SK-N-SH (cell line): Measurements from ENCODE around the gene PARS2.

Experiments used
- CHD2 ChIP-seq: fragments of 150-350 bp; IDR thresholded peaks from 2 replicates; pipeline ENCODE4 v1.6.1; 2018; ENCODE audit warnings: low read length; ENCODE audit not compliant: partially characterized antibody
- EP300 ChIP-seq, 2 experiments: IDR thresholded peaks; 2 replicates each; pipeline versions ENCODE4 v1.4.0 to v1.6.1; 2012; ENCODE audit warnings: borderline replicate concordance in 1 of 2, low read depth in 1 of 2, low read length in 1 of 2
- FOXJ3 ChIP-seq: sonication (generic); formaldehyde crosslinking; IDR thresholded peaks from 2 replicates; pipeline ENCODE4 v1.5.1; 2020; ENCODE audit warnings: mild to moderate bottlenecking, missing genetic modification reagents
- GABPA ChIP-seq: IDR thresholded peaks from 2 replicates; pipeline ENCODE4 v1.4.0; 2012; ENCODE audit warnings: low read depth, mild to moderate bottlenecking
- POLR2AphosphoS5 ChIP-seq: IDR thresholded peaks from 2 replicates; pipeline ENCODE4 v1.6.1; 2012; ENCODE audit warnings: low read depth, low read length
- RFX5 ChIP-seq: IDR thresholded peaks from 2 replicates; pipeline ENCODE4 v1.6.1; 2012; ENCODE audit warnings: mild to moderate bottlenecking, improper control_type of control experiment, low read length
- SMC3 ChIP-seq: IDR thresholded peaks from 2 replicates; pipeline ENCODE4 v1.6.1; 2012; ENCODE audit warnings: low read depth, low read length, improper control_type of control experiment
- YY1 ChIP-seq: IDR thresholded peaks from 2 replicates; pipeline ENCODE4 v1.4.0; 2012; ENCODE audit warnings: low read depth, mild to moderate bottlenecking
- TF ChIP-seq, protein P1 (sequence below): fragments of 200-600 bp; sonication (generic); IDR thresholded peaks from 2 replicates; pipeline ENCODE4 v1.6.1; 2017; ENCODE audit warnings: antibody characterized with exemption, mild to moderate bottlenecking, moderate library complexity
- TF ChIP-seq, protein P2 (sequence below): IDR thresholded peaks from 2 replicates; pipeline ENCODE4 v1.4.0; 2012; ENCODE audit warnings: low read depth, borderline replicate concordance
- TF ChIP-seq, protein P3 (sequence below): IDR thresholded peaks from 2 replicates; pipeline ENCODE4 v1.4.0; 2012; ENCODE audit warnings: low read depth, borderline replicate concordance

GRCh38 chr1:54808443-54809207 is 44.3 kb upstream of the PARS2 start:
- no peak for TF ChIP-seq EP300 (IDR thresholded peaks at IDR 0.05; ENCODE audit: borderline replicate concordance in 1 of 2, low read depth in 1 of 2, low read length in 1 of 2)
- TF ChIP-seq CHD2: no peak
- TF ChIP-seq, protein P1, sequence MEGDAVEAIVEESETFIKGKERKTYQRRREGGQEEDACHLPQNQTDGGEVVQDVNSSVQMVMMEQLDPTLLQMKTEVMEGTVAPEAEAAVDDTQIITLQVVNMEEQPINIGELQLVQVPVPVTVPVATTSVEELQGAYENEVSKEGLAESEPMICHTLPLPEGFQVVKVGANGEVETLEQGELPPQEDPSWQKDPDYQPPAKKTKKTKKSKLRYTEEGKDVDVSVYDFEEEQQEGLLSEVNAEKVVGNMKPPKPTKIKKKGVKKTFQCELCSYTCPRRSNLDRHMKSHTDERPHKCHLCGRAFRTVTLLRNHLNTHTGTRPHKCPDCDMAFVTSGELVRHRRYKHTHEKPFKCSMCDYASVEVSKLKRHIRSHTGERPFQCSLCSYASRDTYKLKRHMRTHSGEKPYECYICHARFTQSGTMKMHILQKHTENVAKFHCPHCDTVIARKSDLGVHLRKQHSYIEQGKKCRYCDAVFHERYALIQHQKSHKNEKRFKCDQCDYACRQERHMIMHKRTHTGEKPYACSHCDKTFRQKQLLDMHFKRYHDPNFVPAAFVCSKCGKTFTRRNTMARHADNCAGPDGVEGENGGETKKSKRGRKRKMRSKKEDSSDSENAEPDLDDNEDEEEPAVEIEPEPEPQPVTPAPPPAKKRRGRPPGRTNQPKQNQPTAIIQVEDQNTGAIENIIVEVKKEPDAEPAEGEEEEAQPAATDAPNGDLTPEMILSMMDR: no peak
- TF ChIP-seq, protein P2, sequence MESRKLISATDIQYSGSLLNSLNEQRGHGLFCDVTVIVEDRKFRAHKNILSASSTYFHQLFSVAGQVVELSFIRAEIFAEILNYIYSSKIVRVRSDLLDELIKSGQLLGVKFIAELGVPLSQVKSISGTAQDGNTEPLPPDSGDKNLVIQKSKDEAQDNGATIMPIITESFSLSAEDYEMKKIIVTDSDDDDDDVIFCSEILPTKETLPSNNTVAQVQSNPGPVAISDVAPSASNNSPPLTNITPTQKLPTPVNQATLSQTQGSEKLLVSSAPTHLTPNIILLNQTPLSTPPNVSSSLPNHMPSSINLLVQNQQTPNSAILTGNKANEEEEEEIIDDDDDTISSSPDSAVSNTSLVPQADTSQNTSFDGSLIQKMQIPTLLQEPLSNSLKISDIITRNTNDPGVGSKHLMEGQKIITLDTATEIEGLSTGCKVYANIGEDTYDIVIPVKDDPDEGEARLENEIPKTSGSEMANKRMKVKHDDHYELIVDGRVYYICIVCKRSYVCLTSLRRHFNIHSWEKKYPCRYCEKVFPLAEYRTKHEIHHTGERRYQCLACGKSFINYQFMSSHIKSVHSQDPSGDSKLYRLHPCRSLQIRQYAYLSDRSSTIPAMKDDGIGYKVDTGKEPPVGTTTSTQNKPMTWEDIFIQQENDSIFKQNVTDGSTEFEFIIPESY: no peak
- TF ChIP-seq FOXJ3: no peak
- no peak for TF ChIP-seq GABPA
- TF ChIP-seq YY1: no peak
- TF ChIP-seq, protein P3, sequence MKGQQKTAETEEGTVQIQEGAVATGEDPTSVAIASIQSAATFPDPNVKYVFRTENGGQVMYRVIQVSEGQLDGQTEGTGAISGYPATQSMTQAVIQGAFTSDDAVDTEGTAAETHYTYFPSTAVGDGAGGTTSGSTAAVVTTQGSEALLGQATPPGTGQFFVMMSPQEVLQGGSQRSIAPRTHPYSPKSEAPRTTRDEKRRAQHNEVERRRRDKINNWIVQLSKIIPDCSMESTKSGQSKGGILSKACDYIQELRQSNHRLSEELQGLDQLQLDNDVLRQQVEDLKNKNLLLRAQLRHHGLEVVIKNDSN: no peak
- TF ChIP-seq POLR2AphosphoS5: no peak
- TF ChIP-seq RFX5: no peak
- TF ChIP-seq SMC3: no peak
